WTC11 (cell line): Measurements from ENCODE around the gene ZNF358.

Source experiments
- ETV6 ChIP-seq: sonication (generic); formaldehyde crosslinking; IDR thresholded peaks from 2 replicates; pipeline ENCODE4 v1.8.1; 2022; ENCODE audit warnings: mild to moderate bottlenecking, missing genetic modification reagents
- JUN ChIP-seq: sonication (generic); formaldehyde crosslinking; IDR thresholded peaks from 2 replicates; pipeline ENCODE4 v1.8.0; 2023; ENCODE audit warnings: mild to moderate bottlenecking, missing genetic modification reagents
- MXD4 ChIP-seq: fragments of 250-450 bp; sonication (Bioruptor Pico); IDR thresholded peaks from 2 replicates; pipeline ENCODE4 v1.8.0; 2021; ENCODE audit warnings: mild to moderate bottlenecking, moderate library complexity, borderline replicate concordance
- SMAD4 ChIP-seq: sonication (generic); formaldehyde crosslinking; IDR thresholded peaks from 2 replicates; pipeline ENCODE4 v1.8.0; 2022; ENCODE audit warnings: mild to moderate bottlenecking, missing genetic modification reagents
- TEAD4 ChIP-seq: sonication (generic); formaldehyde crosslinking; IDR thresholded peaks from 2 replicates; pipeline ENCODE4 v1.8.0; 2022; ENCODE audit warnings: mild to moderate bottlenecking, missing genetic modification reagents
- ZNF317 ChIP-seq: sonication (generic); formaldehyde crosslinking; IDR thresholded peaks from 2 replicates; pipeline ENCODE4 v1.8.1; 2023; ENCODE audit warnings: low read depth, mild to moderate bottlenecking, moderate library complexity, missing genetic modification reagents, borderline replicate concordance
- TF ChIP-seq, protein P1 (sequence below): sonication (generic); formaldehyde crosslinking; IDR thresholded peaks from 2 replicates; pipeline ENCODE4 v1.8.1; 2023; ENCODE audit warnings: mild to moderate bottlenecking, moderate library complexity, missing genetic modification reagents
- TF ChIP-seq, protein P2 (sequence below): fragments of 200-600 bp; IDR thresholded peaks from 2 replicates; pipeline ENCODE4 v1.8.0; 2022; ENCODE audit warnings: antibody characterized with exemption
- TF ChIP-seq, protein P3 (sequence below): sonication (generic); formaldehyde crosslinking; IDR thresholded peaks from 2 replicates; pipeline ENCODE4 v1.8.1; 2023; ENCODE audit warnings: mild to moderate bottlenecking, missing genetic modification reagents
- TF ChIP-seq, protein P4 (sequence below): sonication (generic); formaldehyde crosslinking; IDR thresholded peaks from 2 replicates; pipeline ENCODE4 v1.8.1; 2023; ENCODE audit warnings: mild to moderate bottlenecking, missing genetic modification reagents, moderate library complexity
- TF ChIP-seq, protein P5 (sequence below): sonication (generic); formaldehyde crosslinking; IDR thresholded peaks from 2 replicates; pipeline ENCODE4 v1.8.0; 2023; ENCODE audit warnings: missing genetic modification reagents
- TF ChIP-seq, protein P6 (sequence below): sonication (generic); formaldehyde crosslinking; IDR thresholded peaks from 2 replicates; pipeline ENCODE4 v1.8.1; 2022; ENCODE audit warnings: low read depth, missing genetic modification reagents, borderline replicate concordance
- TF ChIP-seq, protein P7 (sequence below): sonication (generic); formaldehyde crosslinking; IDR thresholded peaks from 2 replicates; pipeline ENCODE4 v1.8.1; 2022; ENCODE audit warnings: mild to moderate bottlenecking, moderate library complexity, missing genetic modification reagents

DNA sequence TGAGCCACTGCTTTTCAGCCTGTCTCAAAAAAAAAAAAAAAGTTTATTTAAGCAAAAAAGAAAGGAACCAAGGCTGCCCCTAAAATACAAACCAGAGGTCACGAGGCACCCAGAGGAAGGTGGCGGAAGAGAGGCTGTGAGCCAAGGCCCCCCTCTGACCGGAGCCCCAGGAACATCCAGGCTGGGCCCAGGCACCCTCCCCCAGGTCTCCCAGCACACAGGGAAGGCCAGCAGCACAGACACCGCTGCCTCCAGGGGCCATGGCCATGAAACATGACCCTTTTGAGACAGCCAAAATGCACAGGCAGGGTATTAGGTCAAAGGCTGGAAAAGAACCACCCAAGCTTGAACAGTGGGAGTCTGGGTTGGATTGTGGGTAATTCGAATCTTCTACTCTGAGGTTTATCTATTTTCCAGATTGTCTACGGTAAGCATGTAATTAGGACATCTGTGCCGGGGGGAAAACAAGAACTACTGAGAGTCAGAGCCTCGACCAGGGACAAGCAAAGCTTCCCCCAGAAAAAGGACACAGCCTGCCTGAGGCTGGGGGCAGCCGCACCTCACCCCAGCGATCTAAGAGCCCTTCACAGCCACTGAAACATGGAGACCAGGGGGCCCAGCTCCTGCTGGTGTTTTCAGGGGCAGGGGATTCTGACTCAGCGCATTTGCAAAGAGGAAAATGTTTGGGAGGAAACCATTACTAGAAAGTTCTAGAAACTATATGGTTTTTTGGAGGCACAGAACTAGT is 35.5 kb upstream of the ZNF358 start:
- TF ChIP-seq MXD4 (CRISPR knock-in tag) (no peak), ETV6 (CRISPR knock-in tag) (no peak), ZNF317 (no peak), SMAD4 (CRISPR knock-in tag) (no peak), JUN (CRISPR knock-in tag) (no peak), TEAD4 (CRISPR knock-in tag) (no peak)
- TF ChIP-seq, protein P1, sequence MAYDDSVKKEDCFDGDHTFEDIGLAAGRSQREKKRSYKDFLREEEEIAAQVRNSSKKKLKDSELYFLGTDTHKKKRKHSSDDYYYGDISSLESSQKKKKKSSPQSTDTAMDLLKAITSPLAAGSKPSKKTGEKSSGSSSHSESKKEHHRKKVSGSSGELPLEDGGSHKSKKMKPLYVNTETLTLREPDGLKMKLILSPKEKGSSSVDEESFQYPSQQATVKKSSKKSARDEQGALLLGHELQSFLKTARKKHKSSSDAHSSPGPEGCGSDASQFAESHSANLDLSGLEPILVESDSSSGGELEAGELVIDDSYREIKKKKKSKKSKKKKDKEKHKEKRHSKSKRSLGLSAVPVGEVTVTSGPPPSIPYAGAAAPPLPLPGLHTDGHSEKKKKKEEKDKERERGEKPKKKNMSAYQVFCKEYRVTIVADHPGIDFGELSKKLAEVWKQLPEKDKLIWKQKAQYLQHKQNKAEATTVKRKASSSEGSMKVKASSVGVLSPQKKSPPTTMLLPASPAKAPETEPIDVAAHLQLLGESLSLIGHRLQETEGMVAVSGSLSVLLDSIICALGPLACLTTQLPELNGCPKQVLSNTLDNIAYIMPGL (CRISPR knock-in tag): no peak
- TF ChIP-seq, protein P2, sequence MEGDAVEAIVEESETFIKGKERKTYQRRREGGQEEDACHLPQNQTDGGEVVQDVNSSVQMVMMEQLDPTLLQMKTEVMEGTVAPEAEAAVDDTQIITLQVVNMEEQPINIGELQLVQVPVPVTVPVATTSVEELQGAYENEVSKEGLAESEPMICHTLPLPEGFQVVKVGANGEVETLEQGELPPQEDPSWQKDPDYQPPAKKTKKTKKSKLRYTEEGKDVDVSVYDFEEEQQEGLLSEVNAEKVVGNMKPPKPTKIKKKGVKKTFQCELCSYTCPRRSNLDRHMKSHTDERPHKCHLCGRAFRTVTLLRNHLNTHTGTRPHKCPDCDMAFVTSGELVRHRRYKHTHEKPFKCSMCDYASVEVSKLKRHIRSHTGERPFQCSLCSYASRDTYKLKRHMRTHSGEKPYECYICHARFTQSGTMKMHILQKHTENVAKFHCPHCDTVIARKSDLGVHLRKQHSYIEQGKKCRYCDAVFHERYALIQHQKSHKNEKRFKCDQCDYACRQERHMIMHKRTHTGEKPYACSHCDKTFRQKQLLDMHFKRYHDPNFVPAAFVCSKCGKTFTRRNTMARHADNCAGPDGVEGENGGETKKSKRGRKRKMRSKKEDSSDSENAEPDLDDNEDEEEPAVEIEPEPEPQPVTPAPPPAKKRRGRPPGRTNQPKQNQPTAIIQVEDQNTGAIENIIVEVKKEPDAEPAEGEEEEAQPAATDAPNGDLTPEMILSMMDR: no peak
- TF ChIP-seq, protein P3, sequence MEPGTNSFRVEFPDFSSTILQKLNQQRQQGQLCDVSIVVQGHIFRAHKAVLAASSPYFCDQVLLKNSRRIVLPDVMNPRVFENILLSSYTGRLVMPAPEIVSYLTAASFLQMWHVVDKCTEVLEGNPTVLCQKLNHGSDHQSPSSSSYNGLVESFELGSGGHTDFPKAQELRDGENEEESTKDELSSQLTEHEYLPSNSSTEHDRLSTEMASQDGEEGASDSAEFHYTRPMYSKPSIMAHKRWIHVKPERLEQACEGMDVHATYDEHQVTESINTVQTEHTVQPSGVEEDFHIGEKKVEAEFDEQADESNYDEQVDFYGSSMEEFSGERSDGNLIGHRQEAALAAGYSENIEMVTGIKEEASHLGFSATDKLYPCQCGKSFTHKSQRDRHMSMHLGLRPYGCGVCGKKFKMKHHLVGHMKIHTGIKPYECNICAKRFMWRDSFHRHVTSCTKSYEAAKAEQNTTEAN (CRISPR knock-in tag): no peak
- TF ChIP-seq, protein P4, sequence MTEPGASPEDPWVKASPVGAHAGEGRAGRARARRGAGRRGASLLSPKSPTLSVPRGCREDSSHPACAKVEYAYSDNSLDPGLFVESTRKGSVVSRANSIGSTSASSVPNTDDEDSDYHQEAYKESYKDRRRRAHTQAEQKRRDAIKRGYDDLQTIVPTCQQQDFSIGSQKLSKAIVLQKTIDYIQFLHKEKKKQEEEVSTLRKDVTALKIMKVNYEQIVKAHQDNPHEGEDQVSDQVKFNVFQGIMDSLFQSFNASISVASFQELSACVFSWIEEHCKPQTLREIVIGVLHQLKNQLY: no peak
- TF ChIP-seq, protein P5, sequence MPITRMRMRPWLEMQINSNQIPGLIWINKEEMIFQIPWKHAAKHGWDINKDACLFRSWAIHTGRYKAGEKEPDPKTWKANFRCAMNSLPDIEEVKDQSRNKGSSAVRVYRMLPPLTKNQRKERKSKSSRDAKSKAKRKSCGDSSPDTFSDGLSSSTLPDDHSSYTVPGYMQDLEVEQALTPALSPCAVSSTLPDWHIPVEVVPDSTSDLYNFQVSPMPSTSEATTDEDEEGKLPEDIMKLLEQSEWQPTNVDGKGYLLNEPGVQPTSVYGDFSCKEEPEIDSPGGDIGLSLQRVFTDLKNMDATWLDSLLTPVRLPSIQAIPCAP (CRISPR knock-in tag): no peak
- TF ChIP-seq, protein P6, sequence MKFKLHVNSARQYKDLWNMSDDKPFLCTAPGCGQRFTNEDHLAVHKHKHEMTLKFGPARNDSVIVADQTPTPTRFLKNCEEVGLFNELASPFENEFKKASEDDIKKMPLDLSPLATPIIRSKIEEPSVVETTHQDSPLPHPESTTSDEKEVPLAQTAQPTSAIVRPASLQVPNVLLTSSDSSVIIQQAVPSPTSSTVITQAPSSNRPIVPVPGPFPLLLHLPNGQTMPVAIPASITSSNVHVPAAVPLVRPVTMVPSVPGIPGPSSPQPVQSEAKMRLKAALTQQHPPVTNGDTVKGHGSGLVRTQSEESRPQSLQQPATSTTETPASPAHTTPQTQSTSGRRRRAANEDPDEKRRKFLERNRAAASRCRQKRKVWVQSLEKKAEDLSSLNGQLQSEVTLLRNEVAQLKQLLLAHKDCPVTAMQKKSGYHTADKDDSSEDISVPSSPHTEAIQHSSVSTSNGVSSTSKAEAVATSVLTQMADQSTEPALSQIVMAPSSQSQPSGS (CRISPR knock-in tag): no peak
- TF ChIP-seq, protein P7, sequence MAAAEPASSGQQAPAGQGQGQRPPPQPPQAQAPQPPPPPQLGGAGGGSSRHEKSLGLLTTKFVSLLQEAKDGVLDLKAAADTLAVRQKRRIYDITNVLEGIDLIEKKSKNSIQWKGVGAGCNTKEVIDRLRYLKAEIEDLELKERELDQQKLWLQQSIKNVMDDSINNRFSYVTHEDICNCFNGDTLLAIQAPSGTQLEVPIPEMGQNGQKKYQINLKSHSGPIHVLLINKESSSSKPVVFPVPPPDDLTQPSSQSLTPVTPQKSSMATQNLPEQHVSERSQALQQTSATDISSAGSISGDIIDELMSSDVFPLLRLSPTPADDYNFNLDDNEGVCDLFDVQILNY: no peak
